Measurements from ENCODE around the gene DRAM2. TPM values are rescaled to one million over a fixed set of nuclear protein-coding genes. Genes with fewer than 3 reads are reported as not detected.

The DRAM2 gene
- total RNA-seq, 4 donors from 2014 or later = 38.8 to 125 (median 69.9) TPM

- no peak for DNase-seq (ENCODE audit: low spot score)
- ATAC-seq (ENCODE audit: low FRiP score) = no peak
- no peak for TF ChIP-seq CTCF (IDR thresholded peaks at IDR 0.05)
Measured at GRCh38 chr1:111175349-111175748, 35.5 kb upstream of the DRAM2 start.

GRCh38 chr1:111174070-111174469 is 34.2 kb upstream of the DRAM2 start:
- TF ChIP-seq CTCF (IDR thresholded peaks at IDR 0.05) = no peak
- DNase-seq (ENCODE audit: low spot score) (no peak), ATAC-seq (ENCODE audit: low FRiP score) (no peak)

GRCh38 chr1:111172463-111172862 is 32.6 kb upstream of the DRAM2 start:
- no peak for DNase-seq (ENCODE audit: low spot score)
- no peak for TF ChIP-seq CTCF (IDR thresholded peaks at IDR 0.05)
- no peak for ATAC-seq (ENCODE audit: low FRiP score)

GRCh38 chr1:111164151-111164550 is 24.3 kb upstream of the DRAM2 start:
- DNase-seq (ENCODE audit: low spot score) = no peak
- no peak for TF ChIP-seq CTCF (IDR thresholded peaks at IDR 0.05)
- no peak for ATAC-seq (ENCODE audit: low FRiP score)

- DNase-seq (ENCODE audit: low spot score) (no peak), ATAC-seq (ENCODE audit: low FRiP score) (no peak)
- no peak for TF ChIP-seq CTCF (IDR thresholded peaks at IDR 0.05)
Measured at GRCh38 chr1:111163363-111163762, 23.5 kb upstream of the DRAM2 start.

- TF ChIP-seq CTCF (IDR thresholded peaks at IDR 0.05) = no peak
- ATAC-seq (ENCODE audit: low FRiP score) (no peak), DNase-seq (ENCODE audit: low spot score) (no peak)
Measured at GRCh38 chr1:111162488-111162880, 22.6 kb upstream of the DRAM2 start.

- TF ChIP-seq CTCF (IDR thresholded peaks at IDR 0.05) = no peak
- ATAC-seq (ENCODE audit: low FRiP score) (no peak), DNase-seq (ENCODE audit: low spot score) (no peak)
Measured at GRCh38 chr1:111161843-111162487, 22.1 kb upstream of the DRAM2 start.
